GM19351 (cell line): ENCODE data around the gene ISOC1.

ENCODE experiments used
- ATAC-seq: cut with Tn5 transposase; IDR thresholded peaks from one replicate; pipeline ENCODE4 v1.9.1; 2021; ENCODE audit warnings: mild to moderate bottlenecking, moderate library complexity; ENCODE audit not compliant: unreplicated experiment

ISOC1 gene

GRCh38 chr5:129094924-129095899 lies 663 bp downstream of the ISOC1 start:
- ATAC-seq: peak; percentile 43

- no peak for ATAC-seq
Measured at GRCh38 chr5:129096382-129096991, 1.9 kb downstream of the ISOC1 start.

- ATAC-seq: no peak
Measured at GRCh38 chr5:129097498-129098296, 3.1 kb downstream of the ISOC1 start.

- no peak for ATAC-seq
Measured at GRCh38 chr5:129098488-129099183, 4.1 kb downstream of the ISOC1 start.

- ATAC-seq: no peak
Measured at GRCh38 chr5:129099184-129099569, 4.6 kb downstream of the ISOC1 start.

GRCh38 chr5:129101794-129102193 lies 7.2 kb downstream of the ISOC1 start:
- no peak for ATAC-seq

- no peak for ATAC-seq
Measured at GRCh38 chr5:129103397-129103796, 8.8 kb downstream of the ISOC1 start.

GRCh38 chr5:129104915-129105455 lies 10.4 kb downstream of the ISOC1 start:
- ATAC-seq: no peak

- no peak for ATAC-seq
Measured at GRCh38 chr5:129107637-129108036, 13.1 kb downstream of the ISOC1 start.

- no peak for ATAC-seq
Measured at GRCh38 chr5:129110742-129111141, 16.2 kb downstream of the ISOC1 start.

GRCh38 chr5:129111351-129111750 lies 16.8 kb downstream of the ISOC1 start:
- no peak for ATAC-seq

GRCh38 chr5:129112295-129112694 lies 17.7 kb downstream of the ISOC1 start:
- ATAC-seq: no peak

- no peak for ATAC-seq
Measured at GRCh38 chr5:129113867-129114266, 19.3 kb downstream of the ISOC1 start.

GRCh38 chr5:129114539-129115193 lies 20.1 kb downstream of the ISOC1 start:
- no peak for ATAC-seq

GRCh38 chr5:129115680-129116079 lies 21.1 kb downstream of the ISOC1 start:
- no peak for ATAC-seq

GRCh38 chr5:129116797-129117196 lies 22.2 kb downstream of the ISOC1 start:
- ATAC-seq: no peak

- ATAC-seq: no peak
Measured at GRCh38 chr5:129118405-129118804, 23.9 kb downstream of the ISOC1 start.

GRCh38 chr5:129118826-129119225 lies 24.3 kb downstream of the ISOC1 start:
- no peak for ATAC-seq

GRCh38 chr5:129120158-129120581 lies 25.6 kb downstream of the ISOC1 start:
- ATAC-seq: peak; percentile 65

GRCh38 chr5:129122560-129122959 lies 28.0 kb downstream of the ISOC1 start:
- no peak for ATAC-seq
